NCI-H1694 treated with DMSO at 0.1 percent for 48 hours (cell line): ENCODE results near the gene MKKS.
"Not testable (repeated sequence)": the region's sequence is repeated elsewhere in the genome, so short reads cannot be mapped to it uniquely, and the experiment has no call there.

ENCODE experiments used
- DNase-seq: peaks from one replicate; lab custom pipeline; 2025; lab: John Stamatoyannopoulos, UW

The MKKS gene

GRCh38 chr20:10412591-10413408, 21.2 kb downstream of the MKKS start:
- no peak for DNase-seq

- no peak for DNase-seq
Measured at GRCh38 chr20:10411673-10412072, 22.3 kb downstream of the MKKS start.

GRCh38 chr20:10408108-10408813, 25.8 kb downstream of the MKKS start:
- DNase-seq: no peak

DNA sequence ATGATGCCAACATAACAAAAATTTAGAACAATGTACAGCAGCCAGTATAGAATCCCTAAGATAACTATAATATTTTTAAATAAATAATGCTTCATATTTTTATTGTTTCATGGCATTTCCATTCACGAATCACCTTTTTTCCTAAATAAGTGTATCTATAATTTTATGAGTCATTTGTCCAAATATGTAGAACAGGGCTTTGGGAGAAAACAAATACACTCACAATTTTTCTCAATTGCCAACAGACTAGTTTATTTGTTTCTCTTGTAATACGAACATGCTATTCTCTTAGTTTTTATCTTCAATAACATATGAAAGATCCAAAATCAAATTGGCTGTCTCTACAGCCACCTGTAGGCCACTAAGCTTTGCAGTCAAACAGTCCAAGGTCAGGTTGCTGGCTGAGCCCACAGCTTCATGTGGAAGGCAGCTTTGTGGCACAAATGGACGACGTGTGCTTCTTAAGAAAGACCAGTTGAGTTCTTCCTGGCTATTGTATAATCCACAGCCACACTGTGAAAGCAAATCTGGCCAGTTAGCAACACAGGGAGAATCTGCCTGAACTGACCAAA, 29.0 kb downstream of the MKKS start:
- no peak for DNase-seq

- DNase-seq: no peak
Measured at GRCh38 chr20:10404023-10404628, 29.9 kb downstream of the MKKS start.

DNA sequence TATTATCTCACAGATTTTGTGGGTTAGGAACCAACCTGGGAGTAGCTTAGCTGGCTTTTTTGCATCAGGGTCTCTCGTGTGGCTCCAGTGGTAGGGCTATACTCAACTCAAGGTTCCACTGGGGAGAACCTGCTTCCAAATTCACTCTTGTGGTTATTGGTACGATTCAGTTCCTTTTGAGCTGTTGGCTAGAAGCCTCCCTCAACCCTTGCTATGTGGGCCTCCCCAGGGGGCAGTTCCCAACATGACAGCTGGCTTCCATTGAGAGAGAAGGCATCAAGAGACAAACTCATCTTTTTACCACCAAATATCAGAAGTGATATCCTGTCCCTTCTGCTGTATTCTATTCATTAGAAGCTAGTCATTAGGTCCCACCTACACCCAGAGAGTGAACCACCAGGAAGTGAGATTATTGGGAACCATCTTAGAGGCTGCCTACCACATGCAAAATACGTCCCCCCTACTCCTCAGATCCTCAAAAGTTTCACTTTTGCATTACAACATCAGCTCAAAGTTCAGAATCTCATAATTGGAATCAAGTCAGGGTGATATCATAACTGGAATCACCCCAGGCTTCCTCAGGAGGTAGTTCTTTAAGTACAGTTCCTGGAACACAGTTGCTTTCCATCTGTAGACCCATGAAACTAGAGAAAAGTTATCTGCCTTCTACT, 30.9 kb downstream of the MKKS start:
- no peak for DNase-seq

DNA sequence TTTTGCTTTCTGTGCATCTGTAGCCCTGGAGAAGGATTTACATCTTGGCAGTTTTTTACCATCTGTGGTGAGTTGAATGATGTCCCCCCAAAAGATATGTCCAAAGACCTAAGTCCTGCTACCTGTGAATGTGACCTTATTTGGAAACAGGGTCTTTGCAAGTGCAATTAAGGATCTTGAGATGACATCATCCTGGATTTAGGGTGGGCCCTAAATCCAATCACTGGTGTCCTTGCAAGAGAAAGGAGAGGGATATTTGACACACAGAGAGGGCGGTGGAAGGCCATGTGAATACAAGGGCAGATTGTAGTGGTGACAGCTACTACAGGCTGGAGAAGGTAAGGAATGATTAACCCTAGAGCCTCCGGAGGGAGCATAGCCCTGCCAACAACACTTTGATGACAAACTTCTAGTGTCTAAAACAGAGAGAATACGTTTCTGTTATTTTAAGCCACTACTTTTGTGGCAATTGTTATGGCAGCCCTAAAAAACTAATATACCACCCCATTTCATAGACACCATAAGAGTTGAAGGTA, 35.1 kb downstream of the MKKS start:
- DNase-seq: no peak

GRCh38 chr20:10394752-10395151, 39.3 kb downstream of the MKKS start:
- not testable (repeated sequence) for DNase-seq

DNA sequence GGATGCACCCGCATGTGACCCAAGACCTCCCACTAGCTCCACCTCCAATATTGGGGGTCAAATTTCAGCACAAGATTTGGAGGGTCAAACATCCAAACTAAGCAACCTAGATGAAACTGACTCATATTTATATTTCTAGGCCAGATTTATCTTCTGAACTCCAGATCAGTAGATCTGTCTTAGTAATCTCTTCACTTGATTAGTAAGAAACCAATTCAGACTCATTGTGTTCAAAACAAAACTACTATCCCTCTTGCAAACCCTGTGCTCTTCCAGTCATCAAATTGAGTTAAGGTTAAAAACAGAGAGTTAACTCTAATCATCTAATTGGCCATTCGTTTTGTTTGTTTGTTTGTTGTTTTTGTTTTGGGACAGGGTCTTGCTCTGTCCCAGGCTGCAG, 43.3 kb downstream of the MKKS start:
- no peak for DNase-seq

- DNase-seq: no peak
Measured at GRCh38 chr20:10388597-10388996, 45.4 kb downstream of the MKKS start.

DNA sequence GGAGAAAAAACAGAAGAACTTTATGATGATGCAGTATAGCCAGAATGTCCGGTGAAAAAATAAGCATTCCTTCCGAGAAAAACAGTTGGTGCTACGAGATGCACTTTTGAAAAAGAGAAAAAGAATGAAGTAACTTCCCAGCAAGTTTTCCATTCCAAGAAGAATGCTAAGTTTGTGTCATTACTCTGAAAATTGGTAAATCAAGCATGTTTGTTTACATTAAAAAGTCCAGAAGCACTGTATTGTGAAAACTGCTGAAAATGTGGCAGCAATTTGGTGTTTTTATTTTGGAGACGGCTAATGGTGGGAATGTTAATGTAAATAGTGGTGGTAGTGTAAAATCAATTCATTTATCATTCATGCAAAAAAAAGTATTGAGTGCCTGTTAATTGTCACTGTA, 46.3 kb downstream of the MKKS start:
- DNase-seq: no peak

GRCh38 chr20:10385850-10386544, 48.0 kb downstream of the MKKS start:
- DNase-seq: no peak

DNA sequence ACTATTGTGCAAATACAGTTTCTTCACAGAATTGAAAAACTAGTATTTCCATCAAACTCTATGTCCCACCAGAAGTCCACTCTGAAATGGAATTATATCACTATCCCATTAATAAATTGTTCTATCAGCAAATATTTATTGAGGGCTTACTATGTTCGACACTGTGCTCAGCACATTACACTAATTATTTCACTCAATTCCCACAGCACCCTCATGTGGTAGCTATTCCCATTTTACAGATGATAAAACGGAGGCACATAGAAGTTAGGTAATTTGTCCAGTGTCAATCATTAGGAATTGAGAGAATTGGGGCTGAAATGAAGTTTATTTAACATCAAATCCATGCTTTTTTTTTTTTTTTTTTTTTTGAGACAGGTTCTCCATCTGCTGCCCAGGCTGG, 52.5 kb downstream of the MKKS start:
- no peak for DNase-seq

- no peak for DNase-seq
Measured at GRCh38 chr20:10379761-10380160, 54.3 kb downstream of the MKKS start.

GRCh38 chr20:10376270-10377075, 57.5 kb downstream of the MKKS start:
- no peak for DNase-seq

GRCh38 chr20:10375191-10375590, 58.8 kb downstream of the MKKS start:
- no peak for DNase-seq

DNA sequence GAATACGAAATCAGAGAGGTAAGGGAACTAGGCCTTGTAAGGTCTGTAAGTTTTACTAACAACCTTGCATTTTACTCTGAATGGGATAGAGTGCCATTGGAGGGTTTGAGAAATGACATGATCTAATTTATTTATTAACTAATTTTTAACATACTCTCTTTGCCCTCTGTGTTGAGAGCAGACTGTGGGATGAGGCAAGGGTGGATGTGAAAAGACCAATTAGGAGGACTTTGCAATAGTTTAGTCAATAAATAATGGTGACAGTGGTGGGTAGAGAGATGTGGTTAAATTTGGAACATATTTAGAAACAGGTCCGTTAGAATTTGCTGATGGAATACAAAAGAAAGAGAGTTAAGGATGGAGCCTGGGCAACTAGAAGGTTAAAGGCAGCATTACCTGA, 60.0 kb downstream of the MKKS start:
- no peak for DNase-seq

GRCh38 chr20:10371467-10371866, 62.6 kb downstream of the MKKS start:
- no peak for DNase-seq

DNA sequence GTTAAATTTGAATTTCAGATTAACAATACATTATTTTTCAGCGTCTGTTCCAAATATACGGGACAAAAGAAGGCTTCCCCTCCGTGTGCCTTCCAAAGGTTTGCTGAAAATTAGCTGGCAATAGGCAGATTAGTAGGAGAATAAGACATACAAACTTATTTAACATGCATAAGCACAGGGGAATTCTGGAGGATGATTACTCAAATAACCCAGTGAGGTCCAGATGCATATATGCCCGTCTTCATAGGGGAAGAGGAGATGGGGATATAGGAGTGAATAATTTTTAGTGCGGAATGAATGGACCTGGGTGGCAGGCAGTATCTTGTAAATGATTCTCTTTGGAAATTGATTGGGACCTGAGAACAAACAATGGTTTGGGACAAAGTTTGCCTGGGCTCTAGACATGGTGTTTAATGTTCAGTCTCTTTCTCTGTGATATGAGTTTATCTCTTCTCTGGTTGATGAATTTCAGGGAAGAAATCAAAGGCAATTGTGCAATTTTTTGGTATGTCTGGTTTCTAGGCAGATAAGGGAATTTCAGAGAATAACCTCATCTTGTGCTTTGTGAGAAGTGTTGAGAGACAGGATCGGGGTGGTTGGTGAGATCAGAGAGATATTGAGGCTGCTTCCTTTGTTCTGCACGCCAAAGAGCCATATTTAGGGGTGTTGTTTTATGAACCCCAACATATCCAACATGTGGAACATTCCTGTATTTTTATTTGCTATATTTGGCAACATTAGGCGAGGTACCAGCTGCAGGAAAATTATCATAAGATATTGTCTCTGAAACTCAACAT, 63.7 kb downstream of the MKKS start:
- DNase-seq: no peak

- no peak for DNase-seq
Measured at GRCh38 chr20:10369723-10370090, 64.3 kb downstream of the MKKS start.
